G401.6 (cell line): Measurements from ENCODE around the gene ZNF544.

Source experiments
- FAIRE-seq: peaks from 2 replicates; lab custom pipeline; 2012; peaks lifted over from hg19 to GRCh38; lab: Jason Lieb, UNC

Gene ZNF544

GRCh38 chr19:58228585-58229254, at the start of gene ZNF544:
Gene ZNF544 (plus strand): TSS chr19:58228914. CDS start chr19:58244024, 15,110 bp downstream.
- no peak for FAIRE-seq

- FAIRE-seq: no peak
Measured at GRCh38 chr19:58181902-58182576, 46.7 kb upstream of the ZNF544 start.

GRCh38 chr19:58182577-58182988, 46.1 kb upstream of the ZNF544 start:
- no peak for FAIRE-seq

GRCh38 chr19:58182989-58183816, 45.5 kb upstream of the ZNF544 start, which contains the start of gene ZNF274:
Gene ZNF274 (plus strand): TSS chr19:58183061. CDS start chr19:58183966, 905 bp downstream.
- FAIRE-seq: no peak

- FAIRE-seq: no peak
Measured at GRCh38 chr19:58183817-58184215, 44.9 kb upstream of the ZNF544 start.

- FAIRE-seq: no peak
Measured at GRCh38 chr19:58196901-58197616, 31.7 kb upstream of the ZNF544 start.

- no peak for FAIRE-seq
Measured at GRCh38 chr19:58203814-58204475, 24.8 kb upstream of the ZNF544 start.

- FAIRE-seq: no peak
Measured at GRCh38 chr19:58204566-58204965, 24.1 kb upstream of the ZNF544 start.

- FAIRE-seq: no peak
Measured at GRCh38 chr19:58209577-58209976, 19.1 kb upstream of the ZNF544 start.

- FAIRE-seq: no peak
Measured at GRCh38 chr19:58212336-58213074, 16.2 kb upstream of the ZNF544 start.

- FAIRE-seq: no peak
Measured at GRCh38 chr19:58213075-58213369, 15.7 kb upstream of the ZNF544 start.

GRCh38 chr19:58217069-58217481, 11.6 kb upstream of the ZNF544 start:
- no peak for FAIRE-seq

- FAIRE-seq: no peak
Measured at GRCh38 chr19:58217607-58218391, 10.9 kb upstream of the ZNF544 start.

- no peak for FAIRE-seq
Measured at GRCh38 chr19:58218899-58219298, 9.8 kb upstream of the ZNF544 start.

- no peak for FAIRE-seq
Measured at GRCh38 chr19:58227964-58228584, 640 bp upstream of the ZNF544 start.

GRCh38 chr19:58229255-58229639, 533 bp downstream of the ZNF544 start:
- no peak for FAIRE-seq

- FAIRE-seq: no peak
Measured at GRCh38 chr19:58237324-58237723, 8.6 kb downstream of the ZNF544 start.

GRCh38 chr19:58243351-58243750, 14.6 kb downstream of the ZNF544 start:
- no peak for FAIRE-seq

- no peak for FAIRE-seq
Measured at GRCh38 chr19:58248886-58249285, 20.2 kb downstream of the ZNF544 start.

GRCh38 chr19:58252102-58252685, 23.5 kb downstream of the ZNF544 start:
- no peak for FAIRE-seq
